H9 (cell line): ENCODE measurements around the gene HEG1. TPM values are rescaled to one million over a fixed set of nuclear protein-coding genes. Genes with fewer than 3 reads are reported as not detected.

Source experiments
- DNase-seq: peaks from one replicate; pipeline ENCODE4 v3.0.0-alpha.2; 2017
- H2AFZ ChIP-seq: one replicate; pipeline ENCODE4 v1.6.1; 2013; ENCODE audit warnings: mild to moderate bottlenecking, low read length, control low read depth, moderate library complexity
- H2AK5ac ChIP-seq: 2 replicates; pipeline ENCODE4 v1.6.1; 2013; ENCODE audit warnings: low read length, control low read depth, mixed read lengths; ENCODE audit not compliant: insufficient read length
- H2BK120ac ChIP-seq: one replicate; pipeline ENCODE4 v1.6.1; 2013; ENCODE audit warnings: low read depth, mild to moderate bottlenecking, low read length, control low read depth, inconsistent platforms; ENCODE audit not compliant: poor library complexity, severe bottlenecking
- H2BK12ac ChIP-seq: 2 replicates; pipeline ENCODE4 v1.6.1; 2013; ENCODE audit warnings: low read length, control low read depth, mixed read lengths, low read depth; ENCODE audit not compliant: insufficient read length
- H2BK15ac ChIP-seq: 2 replicates; pipeline ENCODE4 v1.6.1; 2013; ENCODE audit warnings: low read depth, low read length, control low read depth
- H2BK20ac ChIP-seq: one replicate; pipeline ENCODE4 v1.6.1; 2013; ENCODE audit warnings: low read depth, mild to moderate bottlenecking, low read length, control low read depth, inconsistent platforms; ENCODE audit not compliant: poor library complexity, severe bottlenecking
- H2BK5ac ChIP-seq: 2 replicates; pipeline ENCODE4 v1.6.1; 2013; ENCODE audit warnings: low read length, control low read depth, mixed read lengths; ENCODE audit not compliant: insufficient read length
- H3K14ac ChIP-seq: 2 replicates; pipeline ENCODE4 v1.6.1; 2013; ENCODE audit warnings: low read length, control low read depth; ENCODE audit not compliant: insufficient read depth
- H3K18ac ChIP-seq: 2 replicates; pipeline ENCODE4 v1.6.1; 2013; ENCODE audit warnings: low read depth, mild to moderate bottlenecking, mixed read lengths, low read length, control low read depth; ENCODE audit not compliant: insufficient read length
- H3K23ac ChIP-seq: 2 replicates; pipeline ENCODE4 v1.6.1; 2013; ENCODE audit warnings: low read length, control low read depth, mixed read lengths, low read depth; ENCODE audit not compliant: insufficient read length
- H3K23me2 ChIP-seq: 2 replicates; pipeline ENCODE4 v1.6.1; 2013; ENCODE audit warnings: low read depth, mild to moderate bottlenecking, mixed read lengths, low read length, control low read depth; ENCODE audit not compliant: insufficient read length, poor library complexity, severe bottlenecking
- H3K27ac ChIP-seq: 2 replicates; pipeline ENCODE4 v1.5.1; 2013; ENCODE audit warnings: low read length, control low read depth, mixed read lengths, low read depth; ENCODE audit not compliant: insufficient read length
- H3K27me3 ChIP-seq: 2 replicates; pipeline ENCODE4 v1.6.1; 2013; ENCODE audit warnings: low read length, control low read depth, inconsistent platforms; ENCODE audit not compliant: insufficient read depth
- H3K4ac ChIP-seq: 2 replicates; pipeline ENCODE4 v1.6.1; 2013; ENCODE audit warnings: low read depth, mild to moderate bottlenecking, control low read depth, inconsistent platforms, low read length, moderate library complexity
- H3K4me1 ChIP-seq: 2 replicates; pipeline ENCODE4 v1.6.1; 2013; ENCODE audit warnings: low read length, control low read depth, inconsistent platforms; ENCODE audit not compliant: insufficient read depth
- H3K4me2 ChIP-seq: 2 replicates; pipeline ENCODE4 v1.6.1; 2013; ENCODE audit warnings: low read length, control low read depth, mixed read lengths; ENCODE audit not compliant: insufficient read length, insufficient read depth
- H3K56ac ChIP-seq: 2 replicates; pipeline ENCODE4 v1.6.1; 2013; ENCODE audit warnings: low read depth, mild to moderate bottlenecking, mixed read lengths, low read length, control low read depth; ENCODE audit not compliant: insufficient read length
- H3K79me1 ChIP-seq: 2 replicates; pipeline ENCODE4 v1.6.1; 2013; ENCODE audit warnings: low read depth, mild to moderate bottlenecking, moderate library complexity, low read length, control low read depth, inconsistent platforms; ENCODE audit not compliant: insufficient read depth, poor library complexity, severe bottlenecking
- H3K79me2 ChIP-seq: 2 replicates; pipeline ENCODE4 v1.6.1; 2013; ENCODE audit warnings: low read length, control low read depth, inconsistent platforms; ENCODE audit not compliant: insufficient read depth
- H3K9ac ChIP-seq: 2 replicates; pipeline ENCODE4 v1.6.1; 2013; ENCODE audit warnings: low read length, control low read depth, mixed read lengths; ENCODE audit not compliant: insufficient read length; ENCODE audit errors: extremely low read depth
- H3K9me3 ChIP-seq: one replicate; pipeline ENCODE4 v1.6.1; 2013; ENCODE audit warnings: low read depth, low read length, inconsistent platforms; ENCODE audit not compliant: control insufficient read depth
- H3T11ph ChIP-seq: one replicate; pipeline ENCODE4 v1.6.1; 2013; ENCODE audit warnings: mild to moderate bottlenecking, low read length, control low read depth, inconsistent platforms
- H4K20me1 ChIP-seq: one replicate; pipeline ENCODE4 v1.6.1; 2013; ENCODE audit not compliant: control insufficient read depth, insufficient read length, insufficient read depth
- H4K5ac ChIP-seq: 2 replicates; pipeline ENCODE4 v1.6.1; 2013; ENCODE audit warnings: low read depth, mild to moderate bottlenecking, mixed read lengths, low read length, control low read depth; ENCODE audit not compliant: insufficient read length
- H4K8ac ChIP-seq: replicated peaks from 2 replicates; pipeline ENCODE4 v1.6.1; 2013; ENCODE audit warnings: low read length, control low read depth, mixed read lengths, low read depth; ENCODE audit not compliant: insufficient read length
- H4K91ac ChIP-seq: 2 replicates; pipeline ENCODE4 v1.6.1; 2013; ENCODE audit warnings: low read depth, mild to moderate bottlenecking, moderate library complexity, mixed read lengths, low read length, control low read depth; ENCODE audit not compliant: insufficient read length
- H3K27ac Mint-ChIP-seq, 3 experiments: 2 replicates in 2 of 3; 3 replicates in 1 of 3; pipeline ENCODE4 v1.8.0; 2020 to 2021; ENCODE audit warnings: mixed read lengths in 3 of 3, mild to moderate bottlenecking in 1 of 3, moderate library complexity in 1 of 3
- H3K27me3 Mint-ChIP-seq: 2 replicates; pipeline ENCODE4 v1.8.0; 2021; ENCODE audit warnings: low read depth, mild to moderate bottlenecking, moderate library complexity, mixed read lengths
- H3K36me3 Mint-ChIP-seq, 3 experiments: 2 replicates in 2 of 3; 3 replicates in 1 of 3; pipeline ENCODE4 v1.8.0; 2020 to 2021; ENCODE audit warnings: low read depth in 3 of 3, mixed read lengths in 3 of 3; ENCODE audit not compliant: insufficient read depth in 1 of 3
- H3K4me1 Mint-ChIP-seq, 2 experiments: 2 replicates each; pipeline ENCODE4 v1.8.0; 2020; ENCODE audit warnings: mixed read lengths in 2 of 2
- H3K4me3 Mint-ChIP-seq, 2 experiments: 2 replicates in 1 of 2; 3 replicates in 1 of 2; pipeline ENCODE4 v1.8.0; 2020 to 2021; ENCODE audit warnings: mild to moderate bottlenecking in 2 of 2, mixed read lengths in 2 of 2, moderate library complexity in 1 of 2
- H3K9me3 Mint-ChIP-seq, 2 experiments: 2 replicates in 1 of 2; 3 replicates in 1 of 2; pipeline ENCODE4 v1.8.0; 2020; ENCODE audit warnings: mild to moderate bottlenecking in 2 of 2, mixed read lengths in 2 of 2, moderate library complexity in 1 of 2
- WGBS: extraction: QIAGEN DNeasy Blood & Tissue Kit; methylation state at CpG from one replicate; pipeline ENCODE4 v1.1.7; 2013; ENCODE audit warnings: missing lambda C conversion rate, low lambda C conversion rate, mixed read lengths; ENCODE audit not compliant: insufficient read length; ENCODE audit errors: extremely low coverage; 5-methylcytosine and 5-hydroxymethylcytosine counted together
- total RNA-seq: library from RNA; stranded (reverse); gene quantifications from 2 replicates; pipeline ENCODE4 v1.2.1, GENCODE V29; 2021
- TF ChIP-seq, protein P1 (sequence below): fragments of 200-600 bp; sonication (generic); conservative IDR thresholded peaks from 3 replicates; pipeline ENCODE4 v1.8.0; 2021; ENCODE audit warnings: antibody characterized with exemption, mild to moderate bottlenecking

HEG1 gene
- total RNA-seq, 1 experiment from 2014 or later = 10.3 TPM

DNA sequence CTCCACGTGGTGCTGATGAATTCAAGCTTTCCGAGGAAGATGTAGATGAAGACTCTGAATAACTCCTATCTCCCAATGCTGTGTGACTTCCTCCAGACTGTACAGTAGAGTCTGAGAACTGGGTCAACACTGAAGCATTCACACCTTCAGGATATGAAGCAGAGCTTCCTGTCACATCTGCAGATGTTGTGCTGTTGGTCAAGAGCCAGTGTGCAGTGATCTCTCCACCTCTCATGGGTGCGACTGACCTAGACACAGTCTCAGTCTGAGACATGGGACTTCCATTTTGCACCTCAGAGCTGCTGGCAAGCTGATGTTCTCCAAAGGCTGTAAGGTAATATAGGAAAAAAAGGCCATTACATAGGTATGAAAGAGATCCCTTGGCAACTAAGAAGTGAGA, 36.5 kb downstream of the HEG1 start:
- H3K79me1 ChIP-seq = no peaks in the 10 kb centered on the region
- H3K27me3 Mint-ChIP-seq = no peaks in the 10 kb centered on the region
- no peak overlapping the region for H2BK20ac ChIP-seq
- H2AFZ ChIP-seq = no peak overlapping the region
- no CpG with 5 or more reads among the region's 3 CpGs for whole genome bisulfite sequencing
- no peak overlapping the region for H4K8ac ChIP-seq
- no peak overlapping the region for H3K4ac ChIP-seq
- H2BK12ac ChIP-seq = no peak overlapping the region
- peaks cover 15 to 25% (median 22%) of the 10 kb centered on the region in 3 experiments; a peak in 6 of 7 replicates for H3K36me3 Mint-ChIP-seq
- H3T11ph ChIP-seq = no peak overlapping the region
- H3K56ac ChIP-seq = no peak overlapping the region
- no peaks in the 10 kb centered on the region for H3K9me3 Mint-ChIP-seq
- H3K79me2 ChIP-seq = no peaks in the 10 kb centered on the region
- no peaks in the 10 kb centered on the region for H3K9me3 ChIP-seq
- no peak overlapping the region for H3K27ac Mint-ChIP-seq
- H3K9ac ChIP-seq = no peak overlapping the region
- H3K23me2 ChIP-seq = no peaks in the 10 kb centered on the region
- peaks cover 6 to 11% of the 10 kb centered on the region in 2 experiments for H3K4me1 Mint-ChIP-seq
- H3K14ac ChIP-seq = no peak overlapping the region
- no peak overlapping the region for H3K23ac ChIP-seq
- H3K27me3 ChIP-seq = no peaks in the 10 kb centered on the region
- no peak overlapping the region for H3K4me2 ChIP-seq
- no peak overlapping the region for H2BK120ac ChIP-seq
- no peak for DNase-seq
- H4K91ac ChIP-seq = no peak overlapping the region
- H3K4me3 Mint-ChIP-seq = no peak overlapping the region
- no peak overlapping the region for H2BK5ac ChIP-seq
- no peak overlapping the region for H3K18ac ChIP-seq
- H3K27ac ChIP-seq = no peak overlapping the region
- no peaks in the 10 kb centered on the region for H3K4me1 ChIP-seq
- no peak overlapping the region for H2BK15ac ChIP-seq
- H4K5ac ChIP-seq = no peak overlapping the region
- H4K20me1 ChIP-seq = no peaks in the 10 kb centered on the region
- H2AK5ac ChIP-seq = no peak overlapping the region
- TF ChIP-seq, protein P1, sequence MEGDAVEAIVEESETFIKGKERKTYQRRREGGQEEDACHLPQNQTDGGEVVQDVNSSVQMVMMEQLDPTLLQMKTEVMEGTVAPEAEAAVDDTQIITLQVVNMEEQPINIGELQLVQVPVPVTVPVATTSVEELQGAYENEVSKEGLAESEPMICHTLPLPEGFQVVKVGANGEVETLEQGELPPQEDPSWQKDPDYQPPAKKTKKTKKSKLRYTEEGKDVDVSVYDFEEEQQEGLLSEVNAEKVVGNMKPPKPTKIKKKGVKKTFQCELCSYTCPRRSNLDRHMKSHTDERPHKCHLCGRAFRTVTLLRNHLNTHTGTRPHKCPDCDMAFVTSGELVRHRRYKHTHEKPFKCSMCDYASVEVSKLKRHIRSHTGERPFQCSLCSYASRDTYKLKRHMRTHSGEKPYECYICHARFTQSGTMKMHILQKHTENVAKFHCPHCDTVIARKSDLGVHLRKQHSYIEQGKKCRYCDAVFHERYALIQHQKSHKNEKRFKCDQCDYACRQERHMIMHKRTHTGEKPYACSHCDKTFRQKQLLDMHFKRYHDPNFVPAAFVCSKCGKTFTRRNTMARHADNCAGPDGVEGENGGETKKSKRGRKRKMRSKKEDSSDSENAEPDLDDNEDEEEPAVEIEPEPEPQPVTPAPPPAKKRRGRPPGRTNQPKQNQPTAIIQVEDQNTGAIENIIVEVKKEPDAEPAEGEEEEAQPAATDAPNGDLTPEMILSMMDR = no peak
